MG63 (cell line): ENCODE results near the gene KAT2B. TPM values are rescaled to one million over a fixed set of nuclear protein-coding genes. Genes with fewer than 3 reads are reported as not detected.
A peak's percentile ranks its signal among the peaks of the same experiment; 100 is the strongest.

ENCODE experiments used
- DNase-seq: peaks from one replicate; pipeline ENCODE4 v3.0.0-alpha.2; 2020
- H3K27me3 ChIP-seq: fragments of 250-450 bp; sonication (Bioruptor Pico); 2 replicates; pipeline ENCODE4 v1.5.1; 2020; ENCODE audit warnings: mild to moderate bottlenecking, moderate library complexity
- H3K36me3 ChIP-seq: fragments of 250-450 bp; sonication (Bioruptor Pico); 2 replicates; pipeline ENCODE4 v1.5.1; 2020; ENCODE audit warnings: mild to moderate bottlenecking, moderate library complexity
- H3K4me3 ChIP-seq: fragments of 250-450 bp; sonication (Bioruptor Pico); 2 replicates; pipeline ENCODE4 v1.5.1; 2020; ENCODE audit warnings: mild to moderate bottlenecking, moderate library complexity
- H3K9me3 ChIP-seq: fragments of 250-450 bp; sonication (Bioruptor Pico); 2 replicates; pipeline ENCODE4 v1.5.1; 2020; ENCODE audit warnings: mild to moderate bottlenecking, moderate library complexity
- total RNA-seq: library from RNA; depleted of rRNA; stranded (reverse); fragments of >200 nt; shearing (Covaris generic); gene quantifications from 2 replicates; pipeline ENCODE4 v1.2.3, GENCODE V29; 2014; ENCODE audit warnings: low replicate concordance

KAT2B gene
- total RNA-seq, 1 experiment from 2014 or later, result 10.8 TPM

DNA sequence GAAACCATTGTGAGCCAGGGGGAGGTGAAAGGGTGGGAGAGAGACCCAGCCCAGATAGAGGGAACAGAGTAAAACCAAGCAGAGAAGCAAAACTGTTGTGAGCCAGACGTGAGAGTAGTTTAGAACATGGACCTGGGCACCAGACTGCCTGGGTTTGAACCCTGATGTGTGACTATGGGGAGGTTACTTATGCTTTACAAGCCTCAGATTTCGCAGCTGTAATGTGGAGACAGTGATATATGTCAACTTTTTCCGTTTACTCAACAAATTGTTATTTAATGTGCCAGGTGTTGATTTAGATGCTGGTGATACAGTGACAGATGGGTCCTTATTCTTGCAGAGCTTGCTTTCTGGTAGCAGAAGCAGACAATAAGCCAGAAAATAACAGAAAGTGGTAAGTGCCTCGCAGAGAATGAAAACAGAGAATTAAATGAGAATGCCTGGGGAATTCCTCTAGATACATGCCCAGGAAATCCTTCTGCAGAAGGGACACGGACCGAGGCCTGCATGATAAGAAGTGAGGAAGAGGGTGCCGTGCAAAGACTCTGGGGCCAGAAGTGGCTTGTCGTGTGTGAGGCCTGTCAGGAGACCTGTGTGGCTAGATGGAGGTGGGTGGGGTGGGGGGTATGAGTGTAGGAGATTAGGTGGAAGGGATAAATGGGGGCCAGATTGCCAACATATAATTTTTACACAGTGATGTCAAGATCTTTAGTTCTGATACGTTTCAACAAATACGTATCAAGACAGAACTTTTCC is 15.0 kb downstream of the KAT2B start:
- DNase-seq, result no peak
- Histone ChIP-seq H3K4me3 (no peak overlapping the region), H3K36me3 (no peaks in the 10 kb centered on the region), H3K9me3 (no peaks in the 10 kb centered on the region), H3K27me3 (no peaks in the 10 kb centered on the region)

DNA sequence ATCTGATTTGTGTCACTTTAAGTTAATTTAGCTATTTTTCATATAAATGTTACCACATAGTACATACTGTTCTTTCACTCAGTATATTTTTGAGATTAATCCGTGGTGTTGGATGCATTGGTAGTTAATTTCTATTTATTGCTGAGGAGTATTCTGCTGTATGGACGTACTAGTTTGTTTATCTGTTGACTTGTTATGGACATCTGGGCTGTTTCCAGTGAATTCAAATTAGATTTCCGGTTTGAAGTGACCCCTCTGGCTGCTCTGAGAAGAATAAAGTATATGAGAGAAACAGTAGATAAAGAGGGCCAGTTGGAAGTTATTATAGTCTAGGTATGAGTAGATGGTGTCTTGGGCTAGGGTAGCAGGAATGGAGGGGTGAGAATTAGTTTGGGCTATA is 15.6 kb downstream of the KAT2B start:
- no peak for DNase-seq
- no peaks in the 10 kb centered on the region for H3K9me3 ChIP-seq
- H3K27me3 ChIP-seq, result no peaks in the 10 kb centered on the region
- no peak overlapping the region for H3K4me3 ChIP-seq
- no peaks in the 10 kb centered on the region for H3K36me3 ChIP-seq

DNA sequence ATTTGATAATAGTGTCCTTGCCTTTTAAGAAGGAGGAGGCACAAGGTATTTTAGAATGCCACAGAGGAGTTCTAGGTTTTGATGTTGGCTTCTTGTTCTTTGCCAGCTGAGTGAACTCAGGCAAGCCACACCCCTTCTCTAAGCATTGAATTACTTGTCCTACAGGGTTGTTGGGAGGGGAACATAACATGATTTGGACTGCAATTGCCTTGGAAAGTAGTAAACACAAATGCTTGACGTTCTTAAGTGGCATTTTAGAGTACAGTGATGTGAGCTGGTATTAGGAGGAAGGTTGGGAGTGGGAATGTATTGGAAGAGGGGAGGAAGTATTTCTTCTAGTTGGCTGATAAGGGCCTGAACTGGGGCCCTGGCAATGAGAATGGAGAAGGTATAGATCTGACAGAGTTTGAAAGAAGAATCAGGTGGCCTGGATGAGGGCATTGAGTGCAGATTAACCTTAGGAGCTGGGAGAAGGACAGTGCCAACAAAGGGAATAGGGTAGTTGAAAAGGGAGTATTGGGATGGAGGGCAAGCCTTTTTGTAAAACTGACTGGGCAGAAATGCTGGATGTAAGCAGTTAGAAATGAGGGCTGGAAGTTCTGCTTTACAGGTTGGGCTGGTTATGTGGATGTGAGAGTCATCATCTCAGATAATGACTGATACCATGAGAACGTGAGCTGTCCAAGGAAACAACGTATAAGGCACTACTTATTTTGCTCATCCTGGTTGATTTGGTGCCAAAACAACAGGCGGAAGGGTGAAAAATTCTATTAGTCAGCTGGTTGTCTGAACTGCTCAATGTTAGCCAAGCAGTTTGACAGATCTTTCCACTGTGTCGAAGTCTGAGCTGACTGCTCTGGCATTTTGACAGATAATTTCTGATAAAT is 16.7 kb downstream of the KAT2B start:
- Histone ChIP-seq H3K4me3 (no peak overlapping the region), H3K9me3 (no peaks in the 10 kb centered on the region), H3K36me3 (no peaks in the 10 kb centered on the region), H3K27me3 (no peaks in the 10 kb centered on the region)
- DNase-seq, result peak; percentile 56

- Histone ChIP-seq H3K9me3 (no peaks in the 10 kb centered on the region), H3K36me3 (no peaks in the 10 kb centered on the region), H3K27me3 (no peaks in the 10 kb centered on the region), H3K4me3 (no peak overlapping the region)
- no peak for DNase-seq
Observed at GRCh38 chr3:20057612-20058180, 17.4 kb downstream of the KAT2B start.

DNA sequence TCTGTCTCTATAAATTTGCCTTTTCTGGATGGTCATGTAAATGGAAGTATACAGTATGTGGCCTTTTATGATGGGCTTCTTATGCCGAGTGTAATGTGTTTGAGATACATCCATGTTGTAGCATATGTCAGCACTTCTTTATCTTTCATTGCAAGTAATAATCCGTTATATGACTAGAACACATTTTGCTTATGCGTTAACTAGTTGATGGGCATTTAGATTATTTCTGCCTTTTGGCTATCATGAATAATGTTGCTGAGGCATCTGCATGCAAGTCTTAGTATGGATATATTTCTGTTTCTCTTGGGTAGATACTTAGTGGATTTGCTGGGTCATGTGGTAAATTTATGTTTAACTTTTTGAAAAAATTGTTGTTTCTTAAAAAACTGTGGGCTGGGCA is 19.7 kb downstream of the KAT2B start:
- Histone ChIP-seq H3K9me3 (no peaks in the 10 kb centered on the region), H3K27me3 (no peaks in the 10 kb centered on the region), H3K36me3 (no peaks in the 10 kb centered on the region), H3K4me3 (no peak overlapping the region)
- no peak for DNase-seq

DNA sequence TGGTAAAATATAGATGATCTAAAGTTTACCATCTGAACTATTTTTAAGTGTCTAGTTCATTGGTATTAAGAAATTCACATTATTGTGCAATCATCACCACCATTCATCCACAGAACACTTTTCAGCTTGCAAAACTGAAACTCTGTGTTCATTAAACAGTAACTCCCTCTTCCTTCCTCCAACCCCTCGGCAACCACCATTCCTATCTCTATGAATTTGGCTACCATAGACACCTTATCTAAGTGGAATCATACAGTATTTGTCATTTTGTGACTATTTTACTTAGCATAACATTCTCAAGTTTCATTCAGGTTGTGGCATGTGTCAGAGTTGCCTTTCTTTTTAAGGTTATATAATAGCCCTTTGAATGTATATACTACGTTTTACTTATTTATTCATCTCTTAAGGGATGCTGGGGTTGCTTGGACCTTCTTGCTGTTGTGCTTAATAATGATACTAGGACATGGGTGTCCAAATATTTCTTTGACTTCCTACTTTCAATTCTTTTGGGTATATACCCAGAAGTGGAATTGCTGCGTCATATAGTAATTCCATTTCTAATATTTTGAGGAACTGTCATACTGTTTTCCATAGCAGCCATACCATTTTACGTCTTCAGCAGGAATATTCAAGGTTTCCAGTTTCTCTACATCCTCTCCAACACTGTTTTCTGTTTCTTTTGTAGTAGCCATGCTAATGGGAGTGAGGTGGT is 20.9 kb downstream of the KAT2B start:
- H3K36me3 ChIP-seq, result no peaks in the 10 kb centered on the region

GRCh38 chr3:20062996-20063395 is 22.8 kb downstream of the KAT2B start:
- Histone ChIP-seq H3K36me3 (no peaks in the 10 kb centered on the region), H3K9me3 (no peaks in the 10 kb centered on the region), H3K4me3 (no peak overlapping the region), H3K27me3 (no peaks in the 10 kb centered on the region)
- DNase-seq, result no peak

More for the DNA sequence above, 20.9 kb downstream of the KAT2B start:
- no peak for DNase-seq
- H3K4me3 ChIP-seq, result no peak overlapping the region
- H3K9me3 ChIP-seq, result no peaks in the 10 kb centered on the region
- H3K27me3 ChIP-seq, result no peaks in the 10 kb centered on the region

GRCh38 chr3:20064387-20064786 is 24.1 kb downstream of the KAT2B start:
- no peaks in the 10 kb centered on the region for H3K36me3 ChIP-seq
- H3K27me3 ChIP-seq, result no peaks in the 10 kb centered on the region
- no peak overlapping the region for H3K4me3 ChIP-seq
- no peak for DNase-seq
- no peaks in the 10 kb centered on the region for H3K9me3 ChIP-seq

GRCh38 chr3:20064796-20065564 is 24.7 kb downstream of the KAT2B start:
- DNase-seq, result no peak
- H3K27me3 ChIP-seq, result no peaks in the 10 kb centered on the region
- no peaks in the 10 kb centered on the region for H3K36me3 ChIP-seq
- no peak overlapping the region for H3K4me3 ChIP-seq
- H3K9me3 ChIP-seq, result no peaks in the 10 kb centered on the region

DNA sequence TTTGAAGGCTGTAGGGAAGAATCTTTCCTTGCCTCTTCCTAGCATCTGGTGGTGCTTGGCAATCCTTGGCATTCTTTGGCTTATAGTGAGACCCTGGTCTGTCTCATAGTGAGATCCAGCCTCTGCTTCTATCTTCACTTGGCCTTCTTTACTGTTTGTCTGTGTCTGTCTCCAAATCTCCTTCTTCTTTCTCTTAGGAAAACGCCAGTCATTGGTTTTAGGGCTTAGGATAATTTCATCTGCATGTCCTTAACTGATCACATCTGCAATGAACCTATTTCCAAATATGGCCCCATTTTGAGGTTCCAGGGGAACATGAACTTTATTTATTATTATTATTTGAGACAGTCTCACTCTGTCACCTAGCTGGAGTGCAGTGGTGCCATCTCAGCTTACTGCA is 25.8 kb downstream of the KAT2B start:
- Histone ChIP-seq H3K36me3 (no peaks in the 10 kb centered on the region), H3K9me3 (no peaks in the 10 kb centered on the region), H3K27me3 (no peaks in the 10 kb centered on the region), H3K4me3 (no peak overlapping the region)
- DNase-seq, result no peak

- H3K9me3 ChIP-seq, result no peaks in the 10 kb centered on the region
- no peaks in the 10 kb centered on the region for H3K27me3 ChIP-seq
- H3K4me3 ChIP-seq, result no peak overlapping the region
- no peaks in the 10 kb centered on the region for H3K36me3 ChIP-seq
- no peak for DNase-seq
Observed at GRCh38 chr3:20066850-20067617, 26.8 kb downstream of the KAT2B start.

GRCh38 chr3:20068512-20069177 is 28.4 kb downstream of the KAT2B start:
- no peaks in the 10 kb centered on the region for H3K9me3 ChIP-seq
- DNase-seq, result no peak
- no peaks in the 10 kb centered on the region for H3K27me3 ChIP-seq
- H3K36me3 ChIP-seq, result no peaks in the 10 kb centered on the region
- no peak overlapping the region for H3K4me3 ChIP-seq

DNA sequence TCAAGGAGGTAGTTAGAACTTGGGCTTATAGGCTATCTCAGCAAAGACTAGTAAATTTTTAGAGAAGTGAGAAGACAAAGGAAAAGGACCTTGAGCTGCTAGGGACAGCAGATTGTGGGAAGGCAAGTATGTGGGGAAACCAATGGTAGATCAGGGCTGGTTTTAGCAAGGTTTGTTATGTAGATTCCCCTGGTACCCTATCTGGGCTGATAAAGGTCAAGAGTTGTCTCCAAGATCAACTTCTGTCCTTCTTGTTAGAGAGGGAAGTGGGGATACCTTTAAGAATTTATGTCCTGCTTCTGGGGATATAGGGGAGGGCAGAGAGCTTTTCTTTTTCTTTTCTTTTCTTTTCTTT is 28.9 kb downstream of the KAT2B start:
- DNase-seq, result no peak
- Histone ChIP-seq H3K36me3 (no peaks in the 10 kb centered on the region), H3K27me3 (no peaks in the 10 kb centered on the region), H3K9me3 (no peaks in the 10 kb centered on the region), H3K4me3 (no peak overlapping the region)

GRCh38 chr3:20071175-20071574 is 30.9 kb downstream of the KAT2B start:
- H3K4me3 ChIP-seq, result no peak overlapping the region
- no peaks in the 10 kb centered on the region for H3K36me3 ChIP-seq
- no peaks in the 10 kb centered on the region for H3K9me3 ChIP-seq
- no peak for DNase-seq
- no peaks in the 10 kb centered on the region for H3K27me3 ChIP-seq

- no peaks in the 10 kb centered on the region for H3K27me3 ChIP-seq
- no peak overlapping the region for H3K4me3 ChIP-seq
- DNase-seq, result no peak
- H3K9me3 ChIP-seq, result no peaks in the 10 kb centered on the region
- no peaks in the 10 kb centered on the region for H3K36me3 ChIP-seq
Observed at GRCh38 chr3:20072422-20072821, 32.2 kb downstream of the KAT2B start.
